DND-41 (cell line): Measurements from ENCODE around the gene CEACAM16.

Source experiments
- EZH2 ChIP-seq: IDR thresholded peaks from 3 replicates; pipeline ENCODE4 v1.6.1; 2012; ENCODE audit warnings: borderline replicate concordance, low read depth, mild to moderate bottlenecking, moderate library complexity, low read length, inconsistent platforms; ENCODE audit not compliant: severe bottlenecking
- TF ChIP-seq, protein P1 (sequence below): IDR thresholded peaks from 2 replicates; pipeline ENCODE4 v1.5.1; 2012; ENCODE audit warnings: borderline replicate concordance, low read length, moderate library complexity, mild to moderate bottlenecking; ENCODE audit not compliant: poor library complexity, severe bottlenecking; ENCODE audit errors: extremely low read depth

DNA sequence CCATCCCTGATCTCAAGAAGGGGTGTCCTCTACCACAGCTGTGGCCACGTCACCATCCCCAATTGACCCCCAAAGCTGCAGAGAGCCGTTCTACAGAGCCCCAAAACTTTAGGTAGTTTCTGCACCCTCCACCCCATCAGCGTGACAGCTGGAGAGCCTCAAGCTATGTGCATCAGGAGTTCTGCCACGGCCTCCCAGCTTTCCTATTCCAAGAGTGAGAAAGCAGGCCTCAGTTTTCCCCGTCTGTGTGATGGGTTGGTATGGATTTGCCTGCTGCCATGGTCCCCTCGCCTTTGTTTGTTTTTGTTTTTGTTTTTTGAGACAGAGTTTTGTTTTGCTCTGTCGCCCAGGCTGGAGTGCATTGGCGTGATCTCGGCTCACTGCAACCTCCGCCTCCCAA lies 51.0 kb downstream of the CEACAM16 start:
- TF ChIP-seq, protein P1, sequence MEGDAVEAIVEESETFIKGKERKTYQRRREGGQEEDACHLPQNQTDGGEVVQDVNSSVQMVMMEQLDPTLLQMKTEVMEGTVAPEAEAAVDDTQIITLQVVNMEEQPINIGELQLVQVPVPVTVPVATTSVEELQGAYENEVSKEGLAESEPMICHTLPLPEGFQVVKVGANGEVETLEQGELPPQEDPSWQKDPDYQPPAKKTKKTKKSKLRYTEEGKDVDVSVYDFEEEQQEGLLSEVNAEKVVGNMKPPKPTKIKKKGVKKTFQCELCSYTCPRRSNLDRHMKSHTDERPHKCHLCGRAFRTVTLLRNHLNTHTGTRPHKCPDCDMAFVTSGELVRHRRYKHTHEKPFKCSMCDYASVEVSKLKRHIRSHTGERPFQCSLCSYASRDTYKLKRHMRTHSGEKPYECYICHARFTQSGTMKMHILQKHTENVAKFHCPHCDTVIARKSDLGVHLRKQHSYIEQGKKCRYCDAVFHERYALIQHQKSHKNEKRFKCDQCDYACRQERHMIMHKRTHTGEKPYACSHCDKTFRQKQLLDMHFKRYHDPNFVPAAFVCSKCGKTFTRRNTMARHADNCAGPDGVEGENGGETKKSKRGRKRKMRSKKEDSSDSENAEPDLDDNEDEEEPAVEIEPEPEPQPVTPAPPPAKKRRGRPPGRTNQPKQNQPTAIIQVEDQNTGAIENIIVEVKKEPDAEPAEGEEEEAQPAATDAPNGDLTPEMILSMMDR, result no peak
- TF ChIP-seq EZH2, result no peak
